NCI-H510A treated with DMSO at 0.1 percent for 48 hours (cell line): ENCODE data around the gene WDR5.

Experiments used
- DNase-seq: peaks from one replicate; lab custom pipeline; 2025; lab: John Stamatoyannopoulos, UW

The WDR5 gene

GRCh38 chr9:134158753-134159392, 23.0 kb downstream of the WDR5 start:
- no peak for DNase-seq

- DNase-seq: no peak
Observed at GRCh38 chr9:134159566-134160245, 23.8 kb downstream of the WDR5 start.

GRCh38 chr9:134161647-134162046, 25.8 kb downstream of the WDR5 start:
- DNase-seq: no peak

GRCh38 chr9:134162212-134162775, 26.4 kb downstream of the WDR5 start:
- DNase-seq: no peak

GRCh38 chr9:134162926-134163370, 27.1 kb downstream of the WDR5 start:
- peak; percentile 41 for DNase-seq

GRCh38 chr9:134163371-134164196, 27.7 kb downstream of the WDR5 start:
- peak; percentile 6 for DNase-seq

- DNase-seq: no peak
Observed at GRCh38 chr9:134164879-134165278, 29.0 kb downstream of the WDR5 start.

GRCh38 chr9:134165357-134166315, 29.8 kb downstream of the WDR5 start:
- DNase-seq: no peak

GRCh38 chr9:134166374-134166773, 30.5 kb downstream of the WDR5 start:
- DNase-seq: no peak

- DNase-seq: no peak
Observed at GRCh38 chr9:134167530-134167931, 31.6 kb downstream of the WDR5 start.

- DNase-seq: no peak
Observed at GRCh38 chr9:134168757-134169550, 33.1 kb downstream of the WDR5 start.

GRCh38 chr9:134169724-134170401, 34.0 kb downstream of the WDR5 start:
- no peak for DNase-seq

GRCh38 chr9:134170532-134171315, 34.8 kb downstream of the WDR5 start:
- no peak for DNase-seq

GRCh38 chr9:134171316-134172197, 35.7 kb downstream of the WDR5 start:
- DNase-seq: no peak

- no peak for DNase-seq
Observed at GRCh38 chr9:134172198-134173126, 36.6 kb downstream of the WDR5 start.

GRCh38 chr9:134173127-134174072, 37.5 kb downstream of the WDR5 start:
- DNase-seq: no peak
